Neural progenitor cell (in vitro differentiated cells): ENCODE results near the gene TNFSF4. TPM values are rescaled to one million over a fixed set of nuclear protein-coding genes. Genes with fewer than 3 reads are reported as not detected.

Experiments
- DNase-seq: peaks from one replicate; pipeline ENCODE4 v3.0.0-alpha.2; 2016; ENCODE audit warnings: low spot score
- H2AFZ ChIP-seq: fragments of 200-600 bp; sonication (generic); replicated peaks from 2 replicates; pipeline ENCODE4 v1.6.1; 2016; ENCODE audit warnings: antibody characterized with exemption
- H3F3A ChIP-seq: fragments of 200-600 bp; sonication (generic); 2 replicates; pipeline ENCODE4 v1.6.1; 2016; ENCODE audit warnings: antibody characterized with exemption, low read depth
- H3K27ac ChIP-seq: fragments of 200-600 bp; sonication (generic); 2 replicates; pipeline ENCODE4 v1.5.1; 2016; ENCODE audit warnings: mild to moderate bottlenecking
- H3K27me3 ChIP-seq: fragments of 200-600 bp; sonication (generic); 2 replicates; pipeline ENCODE4 v1.6.1; 2016; ENCODE audit warnings: mild to moderate bottlenecking, moderate library complexity
- H3K36me3 ChIP-seq: fragments of 200-600 bp; sonication (generic); 2 replicates; pipeline ENCODE4 v1.5.1; 2016
- H3K4me1 ChIP-seq: fragments of 200-600 bp; sonication (generic); 2 replicates; pipeline ENCODE4 v1.6.1; 2016; ENCODE audit warnings: mixed run types
- H3K4me2 ChIP-seq: fragments of 200-600 bp; sonication (generic); 2 replicates; pipeline ENCODE4 v1.6.1; 2016
- H3K4me3 ChIP-seq: fragments of 200-600 bp; sonication (generic); 2 replicates; pipeline ENCODE4 v1.5.1; 2016
- H3K79me2 ChIP-seq: fragments of 200-600 bp; sonication (generic); 2 replicates; pipeline ENCODE4 v1.6.1; 2016; ENCODE audit warnings: low read depth
- H3K9ac ChIP-seq: fragments of 200-600 bp; sonication (generic); 2 replicates; pipeline ENCODE4 v1.6.1; 2016
- H3K9me3 ChIP-seq: fragments of 200-600 bp; sonication (generic); 2 replicates; pipeline ENCODE4 v1.5.1; 2016; ENCODE audit warnings: low read depth
- H4K20me1 ChIP-seq: fragments of 200-600 bp; sonication (generic); 2 replicates; pipeline ENCODE4 v1.6.1; 2016; ENCODE audit warnings: low read depth
- H3K27ac Mint-ChIP-seq: 3 replicates; pipeline ENCODE4 v1.8.0; 2021; ENCODE audit warnings: mixed read lengths
- H3K27me3 Mint-ChIP-seq: 2 replicates; pipeline ENCODE4 v1.8.0; 2022; ENCODE audit warnings: low read depth, mild to moderate bottlenecking, inconsistent platforms, moderate library complexity, mixed read lengths; ENCODE audit not compliant: insufficient read depth
- H3K36me3 Mint-ChIP-seq: 3 replicates; pipeline ENCODE4 v1.8.0; 2021; ENCODE audit warnings: mixed read lengths
- H3K4me1 Mint-ChIP-seq: 3 replicates; pipeline ENCODE4 v1.8.0; 2021; ENCODE audit warnings: mixed read lengths
- H3K4me3 Mint-ChIP-seq: 3 replicates; pipeline ENCODE4 v1.8.0; 2021; ENCODE audit warnings: mild to moderate bottlenecking, moderate library complexity, mixed read lengths
- H3K9me3 Mint-ChIP-seq: 3 replicates; pipeline ENCODE4 v1.8.0; 2020; ENCODE audit warnings: mixed read lengths
- EZH2 ChIP-seq: fragments of 200-600 bp; sonication (generic); IDR thresholded peaks from 2 replicates; pipeline ENCODE4 v1.6.1; 2017; ENCODE audit warnings: antibody characterized with exemption, mild to moderate bottlenecking, moderate library complexity
- EZH2phosphoT487 ChIP-seq: fragments of 200-600 bp; sonication (generic); IDR thresholded peaks from 2 replicates; pipeline ENCODE4 v1.6.1; 2017; ENCODE audit warnings: antibody characterized with exemption
- total RNA-seq: library from RNA; depleted of rRNA; stranded (reverse); fragments of >200 nt; gene quantifications from 2 replicates; pipeline ENCODE4 v1.2.3, GENCODE V29; 2015; ENCODE audit warnings: low replicate concordance
- TF ChIP-seq, protein P1 (sequence below): fragments of 200-600 bp; sonication (generic); IDR thresholded peaks from 2 replicates; pipeline ENCODE4 v1.5.1; 2017; ENCODE audit warnings: antibody characterized with exemption, mild to moderate bottlenecking

The TNFSF4 gene
- total RNA-seq, 1 donor from 2014 or later = 2.1 TPM

DNA sequence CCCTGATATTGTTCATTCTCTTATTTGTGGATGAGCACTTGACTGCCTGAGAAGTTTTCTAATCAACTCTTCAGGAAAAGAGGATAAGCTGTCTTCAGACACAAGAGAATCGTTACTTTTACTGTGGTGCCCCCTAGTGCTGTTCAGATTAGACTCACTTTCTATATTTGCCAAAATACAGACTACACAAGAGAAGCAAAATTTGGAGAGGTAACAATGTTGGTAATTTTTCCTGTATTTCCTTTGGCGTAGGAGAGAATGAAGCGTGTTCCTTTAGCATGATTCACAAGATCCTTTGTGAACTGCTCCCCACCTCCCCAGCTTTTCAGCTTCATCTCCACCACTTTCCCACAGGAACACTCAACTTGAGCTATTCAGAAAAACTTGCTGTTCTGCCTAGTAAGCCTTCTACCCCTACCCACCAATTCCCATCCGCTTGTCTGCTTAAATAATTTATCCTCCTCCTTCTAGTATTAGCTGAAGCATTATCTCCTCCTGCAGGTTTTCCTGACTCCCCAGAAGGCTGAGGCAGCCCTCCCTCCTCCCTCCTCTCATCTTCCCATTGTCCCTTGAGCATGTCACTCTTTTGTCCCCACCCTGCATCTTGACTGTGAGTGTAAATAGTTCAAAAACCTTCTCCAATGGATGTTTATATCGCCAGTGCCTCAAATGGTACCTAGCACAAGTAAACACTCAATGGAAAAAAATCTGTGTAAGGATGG is 4.5 kb downstream of the TNFSF4 start:
- Histone ChIP-seq H3K4me3 (no peak overlapping the region), H4K20me1 (no peaks in the 10 kb centered on the region), H3K9me3 (no peaks in the 10 kb centered on the region), H3K27me3 (no peaks in the 10 kb centered on the region), H3K4me2 (peak overlapping the region; percentile 8), H3K4me1 (peaks cover 8% of the 10 kb centered on the region), H3K9ac (no peak overlapping the region), H3F3A (no peaks in the 10 kb centered on the region), H3K36me3 (no peaks in the 10 kb centered on the region), H3K79me2 (no peaks in the 10 kb centered on the region), H3K27ac (no peak overlapping the region), H2AFZ (peak overlapping the region; percentile 80)
- peaks cover 3% of the 10 kb centered on the region for H3K27me3 Mint-ChIP-seq
- peak; percentile 70 for DNase-seq
- H3K36me3 Mint-ChIP-seq = no peaks in the 10 kb centered on the region
- H3K27ac Mint-ChIP-seq = no peak overlapping the region
- H3K4me3 Mint-ChIP-seq = no peak overlapping the region
- H3K9me3 Mint-ChIP-seq = no peaks in the 10 kb centered on the region
- TF ChIP-seq EZH2 (no peak), EZH2phosphoT487 (no peak)
- TF ChIP-seq, protein P1, sequence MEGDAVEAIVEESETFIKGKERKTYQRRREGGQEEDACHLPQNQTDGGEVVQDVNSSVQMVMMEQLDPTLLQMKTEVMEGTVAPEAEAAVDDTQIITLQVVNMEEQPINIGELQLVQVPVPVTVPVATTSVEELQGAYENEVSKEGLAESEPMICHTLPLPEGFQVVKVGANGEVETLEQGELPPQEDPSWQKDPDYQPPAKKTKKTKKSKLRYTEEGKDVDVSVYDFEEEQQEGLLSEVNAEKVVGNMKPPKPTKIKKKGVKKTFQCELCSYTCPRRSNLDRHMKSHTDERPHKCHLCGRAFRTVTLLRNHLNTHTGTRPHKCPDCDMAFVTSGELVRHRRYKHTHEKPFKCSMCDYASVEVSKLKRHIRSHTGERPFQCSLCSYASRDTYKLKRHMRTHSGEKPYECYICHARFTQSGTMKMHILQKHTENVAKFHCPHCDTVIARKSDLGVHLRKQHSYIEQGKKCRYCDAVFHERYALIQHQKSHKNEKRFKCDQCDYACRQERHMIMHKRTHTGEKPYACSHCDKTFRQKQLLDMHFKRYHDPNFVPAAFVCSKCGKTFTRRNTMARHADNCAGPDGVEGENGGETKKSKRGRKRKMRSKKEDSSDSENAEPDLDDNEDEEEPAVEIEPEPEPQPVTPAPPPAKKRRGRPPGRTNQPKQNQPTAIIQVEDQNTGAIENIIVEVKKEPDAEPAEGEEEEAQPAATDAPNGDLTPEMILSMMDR = peak; percentile 72
- H3K4me1 Mint-ChIP-seq = no peaks in the 10 kb centered on the region

DNA sequence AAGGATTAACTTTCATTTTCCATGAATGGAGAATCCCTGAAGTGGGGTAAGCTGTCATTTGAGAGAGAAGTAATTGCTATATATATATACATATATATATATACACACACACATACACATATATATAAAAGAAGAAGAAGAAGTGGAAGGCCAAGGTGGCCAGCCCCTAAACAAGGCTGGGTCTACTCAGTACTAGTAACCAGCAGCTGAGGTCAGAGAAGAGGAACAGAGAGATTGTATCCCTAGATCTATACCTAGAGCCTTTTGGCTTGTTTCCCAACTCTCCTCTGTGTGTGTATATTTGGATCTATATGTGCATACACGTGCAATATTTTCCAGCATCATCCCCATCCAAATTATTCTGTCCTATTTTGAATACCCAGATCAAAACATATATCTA is 5.2 kb downstream of the TNFSF4 start:
- no peak overlapping the region for H2AFZ ChIP-seq
- H3K9me3 ChIP-seq = no peaks in the 10 kb centered on the region
- Mint-ChIP-seq H3K36me3 (no peaks in the 10 kb centered on the region), H3K4me3 (no peak overlapping the region), H3K9me3 (no peaks in the 10 kb centered on the region), H3K4me1 (no peaks in the 10 kb centered on the region), H3K27ac (no peak overlapping the region), H3K27me3 (peaks cover 3% of the 10 kb centered on the region)
- no peaks in the 10 kb centered on the region for H4K20me1 ChIP-seq
- H3K4me2 ChIP-seq = no peak overlapping the region
- H3K27ac ChIP-seq = no peak overlapping the region
- H3K36me3 ChIP-seq = no peaks in the 10 kb centered on the region
- H3K79me2 ChIP-seq = no peaks in the 10 kb centered on the region
- no peak overlapping the region for H3K4me3 ChIP-seq
- H3K9ac ChIP-seq = no peak overlapping the region
- no peak for DNase-seq
- no peak for TF ChIP-seq EZH2
- TF ChIP-seq, protein P1 = no peak
- TF ChIP-seq EZH2phosphoT487 = no peak
- H3K27me3 ChIP-seq = no peaks in the 10 kb centered on the region
- H3K4me1 ChIP-seq = peaks cover 8% of the 10 kb centered on the region
- no peaks in the 10 kb centered on the region for H3F3A ChIP-seq

DNA sequence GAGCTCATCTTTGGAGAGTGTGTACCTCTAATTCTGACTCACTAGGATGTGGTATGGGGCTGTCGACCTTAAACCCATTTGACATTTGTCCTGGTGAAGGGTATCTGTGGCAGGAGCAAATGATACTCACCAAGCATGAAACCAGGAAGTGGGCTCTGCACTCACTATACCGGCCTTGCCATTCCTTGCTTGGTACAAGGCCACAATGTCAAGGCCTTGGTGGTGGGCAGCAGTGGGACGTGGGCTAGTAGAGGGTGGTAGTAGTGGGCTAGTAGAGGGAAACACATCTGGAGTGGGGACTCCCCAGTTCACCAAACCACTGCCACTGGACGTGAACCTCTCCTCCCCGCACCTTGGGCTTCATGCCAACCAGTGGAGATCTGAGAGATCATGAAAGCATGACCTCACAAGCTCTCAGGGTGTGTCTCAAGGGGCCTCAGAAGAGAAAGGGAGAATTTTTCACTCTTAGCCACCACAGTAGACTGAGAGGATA is 11.5 kb downstream of the TNFSF4 start:
- Histone ChIP-seq H4K20me1 (no peaks in the 10 kb centered on the region), H3K9ac (no peak overlapping the region), H3K9me3 (no peaks in the 10 kb centered on the region), H3K27ac (no peak overlapping the region), H3K79me2 (no peaks in the 10 kb centered on the region), H3K4me1 (no peaks in the 10 kb centered on the region), H3K36me3 (no peaks in the 10 kb centered on the region), H2AFZ (no peak overlapping the region), H3F3A (no peaks in the 10 kb centered on the region), H3K4me2 (no peak overlapping the region), H3K27me3 (no peaks in the 10 kb centered on the region), H3K4me3 (no peak overlapping the region)
- Mint-ChIP-seq H3K36me3 (no peaks in the 10 kb centered on the region), H3K9me3 (no peaks in the 10 kb centered on the region), H3K27ac (no peak overlapping the region), H3K4me1 (no peaks in the 10 kb centered on the region), H3K4me3 (no peak overlapping the region), H3K27me3 (no peaks in the 10 kb centered on the region)
- no peak for DNase-seq
- TF ChIP-seq, protein P1 = no peak
- TF ChIP-seq EZH2phosphoT487 = no peak
